ENCODE results near the gene RBM28.

The RBM28 gene

GRCh38 chr7:128347647-128348097 lies 4.0 kb upstream of the RBM28 start:
- DNase-seq (ENCODE audit: insufficient read length, low spot score): no peak
- no peak for FAIRE-seq
- TF ChIP-seq POLR2A (IDR thresholded peaks at IDR 0.05; ENCODE audit: low read depth, low read length): no peak

GRCh38 chr7:128344431-128344774 lies 695 bp upstream of the RBM28 start:
- no peak for DNase-seq (ENCODE audit: insufficient read length, low spot score)
- FAIRE-seq: no peak
- TF ChIP-seq POLR2A (IDR thresholded peaks at IDR 0.05; ENCODE audit: low read depth, low read length): no peak

DNA sequence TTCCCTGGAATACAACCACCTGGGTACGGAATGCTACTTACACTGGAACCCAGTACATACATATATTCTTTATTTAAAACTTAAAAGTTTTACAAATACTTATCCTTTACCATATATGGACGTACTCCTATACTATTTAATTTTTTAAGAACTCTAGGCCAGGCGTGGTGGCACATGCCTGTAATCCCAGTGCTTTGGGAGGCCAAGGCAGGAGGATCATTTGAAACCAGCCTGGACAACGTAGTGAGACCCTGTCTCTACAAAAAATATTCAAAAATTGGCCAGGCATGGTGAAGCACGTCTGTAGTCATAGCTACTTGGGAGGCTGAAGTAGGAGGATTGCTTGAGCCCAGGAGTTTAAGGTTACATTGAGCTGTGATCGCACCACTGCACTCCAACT lies 2.0 kb downstream of the RBM28 start:
- TF ChIP-seq POLR2A (IDR thresholded peaks at IDR 0.05; ENCODE audit: low read depth, low read length): no peak
- FAIRE-seq: no peak
- DNase-seq (ENCODE audit: insufficient read length, low spot score): no peak

DNA sequence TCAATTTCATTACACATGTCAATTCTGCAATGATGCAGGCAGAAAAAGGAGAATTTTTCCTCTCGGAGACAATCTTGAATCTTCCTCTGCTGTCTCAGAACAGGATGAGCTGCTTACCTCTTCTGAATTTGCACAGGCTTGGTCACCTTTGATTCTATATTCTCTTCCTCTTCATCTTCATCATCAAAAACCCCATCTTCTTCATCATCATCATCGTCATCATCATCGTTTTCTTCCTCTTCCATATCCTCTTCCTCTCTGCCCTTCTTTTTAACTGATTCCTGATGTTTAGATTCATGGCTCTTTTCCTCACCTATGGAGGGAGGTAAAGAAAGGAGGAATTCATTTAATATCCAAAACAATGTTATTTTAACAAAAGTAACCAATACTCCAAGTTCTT lies 8.0 kb downstream of the RBM28 start:
- no peak for TF ChIP-seq POLR2A (IDR thresholded peaks at IDR 0.05; ENCODE audit: low read depth, low read length)
- FAIRE-seq (no peak), DNase-seq (ENCODE audit: insufficient read length, low spot score) (no peak)

DNA sequence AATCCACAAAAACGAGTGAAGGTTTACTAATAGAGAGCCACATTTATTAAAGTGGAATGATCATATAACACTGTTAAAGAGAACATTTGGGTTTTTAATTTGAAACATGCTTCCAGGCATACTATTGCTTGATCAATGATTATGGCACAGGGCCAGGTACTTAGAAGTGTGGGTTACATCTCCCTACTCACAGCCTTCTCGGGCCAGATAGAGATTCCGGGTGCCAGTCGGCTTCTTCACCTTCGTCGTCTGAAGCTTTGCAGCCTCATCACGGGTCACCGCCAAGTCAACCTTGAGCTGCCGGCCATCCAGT lies 19.4 kb downstream of the RBM28 start:
- TF ChIP-seq POLR2A (IDR thresholded peaks at IDR 0.05; ENCODE audit: low read depth, low read length): no peak
- FAIRE-seq: no peak
- DNase-seq (ENCODE audit: insufficient read length, low spot score): no peak

GRCh38 chr7:128323459-128324367 lies 20.0 kb downstream of the RBM28 start:
- DNase-seq (ENCODE audit: insufficient read length, low spot score) (no peak), FAIRE-seq (no peak)
- no peak for TF ChIP-seq POLR2A (IDR thresholded peaks at IDR 0.05; ENCODE audit: low read depth, low read length)

GRCh38 chr7:128323040-128323439 lies 20.7 kb downstream of the RBM28 start:
- FAIRE-seq: no peak
- DNase-seq (ENCODE audit: insufficient read length, low spot score): no peak
- no peak for TF ChIP-seq POLR2A (IDR thresholded peaks at IDR 0.05; ENCODE audit: low read depth, low read length)

DNA sequence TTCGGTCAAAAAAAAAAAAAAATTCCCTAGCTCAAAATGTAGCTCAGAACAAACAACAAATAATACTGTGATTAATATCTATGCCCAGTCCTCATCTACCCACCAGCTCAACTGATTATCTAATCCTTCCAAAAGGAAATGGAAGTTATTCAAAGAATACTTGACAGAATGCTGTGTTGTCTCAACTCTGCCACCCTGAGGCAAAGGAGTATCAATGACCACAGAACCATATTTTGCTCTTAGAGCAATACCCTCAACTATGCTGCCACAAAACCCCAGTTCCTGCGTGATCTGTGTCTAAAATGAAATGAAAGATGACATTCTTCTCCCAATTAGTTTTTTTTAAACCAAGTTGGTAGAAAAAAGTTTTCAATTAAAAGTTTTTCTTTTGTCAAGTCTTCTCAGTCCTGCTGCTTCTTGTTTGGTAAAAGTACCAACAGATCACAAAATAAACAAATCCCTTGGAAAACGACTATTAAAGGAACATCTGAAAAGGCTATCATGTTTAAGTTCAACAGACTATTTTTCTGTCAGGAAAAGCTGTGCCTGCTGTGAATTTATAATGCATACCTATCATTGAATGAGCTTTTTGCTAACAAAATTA lies 21.6 kb downstream of the RBM28 start:
- FAIRE-seq: no peak
- TF ChIP-seq POLR2A (IDR thresholded peaks at IDR 0.05; ENCODE audit: low read depth, low read length): no peak

GRCh38 chr7:128321044-128321422 lies 22.7 kb downstream of the RBM28 start:
- FAIRE-seq: no peak
- DNase-seq (ENCODE audit: insufficient read length, low spot score): no peak
- TF ChIP-seq POLR2A (IDR thresholded peaks at IDR 0.05; ENCODE audit: low read depth, low read length): no peak

More for the DNA sequence above, 21.6 kb downstream of the RBM28 start:
- DNase-seq (ENCODE audit: insufficient read length, low spot score): no peak

GRCh38 chr7:128318691-128319090 lies 25.0 kb downstream of the RBM28 start:
- no peak for TF ChIP-seq POLR2A (IDR thresholded peaks at IDR 0.05; ENCODE audit: low read depth, low read length)
- no peak for FAIRE-seq

GRCh38 chr7:128311013-128311412 lies 32.7 kb downstream of the RBM28 start:
- FAIRE-seq (no peak), DNase-seq (ENCODE audit: insufficient read length, low spot score) (no peak)
- no peak for TF ChIP-seq POLR2A (IDR thresholded peaks at IDR 0.05; ENCODE audit: low read depth, low read length)

More at GRCh38 chr7:128318691-128319090, 25.0 kb downstream of the RBM28 start:
- no peak for DNase-seq (ENCODE audit: insufficient read length, low spot score)

GRCh38 chr7:128310499-128310898 lies 33.2 kb downstream of the RBM28 start:
- DNase-seq (ENCODE audit: insufficient read length, low spot score): no peak
- no peak for TF ChIP-seq POLR2A (IDR thresholded peaks at IDR 0.05; ENCODE audit: low read depth, low read length)
- no peak for FAIRE-seq

GRCh38 chr7:128309976-128310375 lies 33.7 kb downstream of the RBM28 start:
- TF ChIP-seq POLR2A (IDR thresholded peaks at IDR 0.05; ENCODE audit: low read depth, low read length): no peak
- DNase-seq (ENCODE audit: insufficient read length, low spot score) (no peak), FAIRE-seq (no peak)

DNA sequence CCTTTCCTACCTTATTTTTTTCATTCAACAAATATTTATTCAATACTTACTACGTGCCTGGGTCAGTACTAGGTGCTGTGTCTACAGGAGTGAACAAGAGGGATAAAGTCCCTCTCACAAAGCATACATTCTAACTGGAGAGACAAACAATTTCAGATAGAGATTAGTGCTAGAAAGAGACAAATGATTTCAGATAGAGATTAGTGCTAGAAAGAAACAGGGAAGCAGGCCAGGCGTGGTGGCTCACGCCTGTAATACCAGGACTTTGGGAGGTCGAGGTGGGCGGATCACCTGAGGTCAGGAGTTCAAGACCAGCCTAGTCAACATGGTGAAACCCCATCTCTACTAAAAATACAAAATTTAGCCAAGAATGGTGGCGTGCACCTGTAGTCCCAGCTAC lies 34.6 kb downstream of the RBM28 start:
- no peak for FAIRE-seq
- no peak for TF ChIP-seq POLR2A (IDR thresholded peaks at IDR 0.05; ENCODE audit: low read depth, low read length)
- no peak for DNase-seq (ENCODE audit: insufficient read length, low spot score)

GRCh38 chr7:128307061-128307460 lies 36.6 kb downstream of the RBM28 start:
- DNase-seq (ENCODE audit: insufficient read length, low spot score): no peak
- no peak for FAIRE-seq
- TF ChIP-seq POLR2A (IDR thresholded peaks at IDR 0.05; ENCODE audit: low read depth, low read length): no peak

All from H54 (cell line).